Measurements from ENCODE around the gene AMPH. TPM values are rescaled to one million over a fixed set of nuclear protein-coding genes. Genes with fewer than 3 reads are reported as not detected.
A peak's percentile ranks its signal among the peaks of the same experiment; 100 is the strongest.

AMPH gene
- total and polyA plus RNA-seq, 7 experiments from 2014 or later, result 0.11 to 0.28 TPM; not detected in 5

- Histone ChIP-seq H3K9me3 (ENCODE audit: control insufficient read depth in 2 of 3, low read length in 3 of 3) (no peaks in the 10 kb centered on the region), H3K36me3 (ENCODE audit: control insufficient read depth in 2 of 3, insufficient read depth in 3 of 3, low read length in 3 of 3) (no peaks in the 10 kb centered on the region), H3K27me3 (ENCODE audit: control insufficient read depth in 2 of 2, insufficient read depth in 2 of 2, low read length in 2 of 2) (no peaks in the 10 kb centered on the region), H3K4me1 (ENCODE audit: control insufficient read depth in 2 of 2, insufficient read depth in 2 of 2, low read length in 2 of 2) (no peaks in the 10 kb centered on the region), H3K27ac (ENCODE audit: low read depth, low read length) (no peak overlapping the region), H3K4me3 (ENCODE audit: low read length) (no peak overlapping the region)
- intact Hi-C loops (cut with micrococcal nuclease), result no loop called here
- Mint-ChIP-seq H3K9me3 (peaks cover 0 to 2% (median 0%) of the 10 kb centered on the region in 11 donors), H3K4me1 (no peaks in the 10 kb centered on the region), H3K27me3 (peaks cover 20 to 36% (median 24%) of the 10 kb centered on the region in 5 donors), H3K4me3 (no peak overlapping the region), H3K36me3 (no peaks in the 10 kb centered on the region), H3K27ac (no peak overlapping the region)
- ChIA-PET CTCF (interaction anchor here (1.0 to 2.6 kb wide), 4 partner anchors 8 to 260 kb away, joined by 3 to 21 read pairs (median 4); no protein-coding TSS in a partner anchor), POLR2A (interaction anchor here (0.5 kb wide), 1 partner anchor 22 kb away, joined by 4 read pairs; no protein-coding TSS in a partner anchor)
- ATAC-seq (peak; percentile 34), DNase-seq (no peak)
These were observed 27.7 kb upstream of the AMPH start for GRCh38 chr7:38658921-38659320.

- Mint-ChIP-seq H3K9me3 (peaks cover 0 to 1% (median 0%) of the 10 kb centered on the region in 11 donors), H3K27me3 (peaks cover 12 to 27% (median 13%) of the 10 kb centered on the region in 5 donors), H3K27ac (no peak overlapping the region), H3K36me3 (no peaks in the 10 kb centered on the region), H3K4me1 (no peaks in the 10 kb centered on the region), H3K4me3 (no peak overlapping the region)
- POLR2A ChIA-PET, result no interaction called here
- intact Hi-C loops (cut with micrococcal nuclease), result no loop called here
- Histone ChIP-seq H3K4me3 (ENCODE audit: low read length) (no peak overlapping the region), H3K4me1 (ENCODE audit: control insufficient read depth in 2 of 2, insufficient read depth in 2 of 2, low read length in 2 of 2) (no peaks in the 10 kb centered on the region), H3K27ac (ENCODE audit: low read depth, low read length) (no peak overlapping the region), H3K36me3 (ENCODE audit: control insufficient read depth in 2 of 3, insufficient read depth in 3 of 3, low read length in 3 of 3) (no peaks in the 10 kb centered on the region), H3K9me3 (ENCODE audit: control insufficient read depth in 2 of 3, low read length in 3 of 3) (no peaks in the 10 kb centered on the region), H3K27me3 (ENCODE audit: control insufficient read depth in 2 of 2, insufficient read depth in 2 of 2, low read length in 2 of 2) (no peaks in the 10 kb centered on the region)
- ATAC-seq (no peak), DNase-seq (peak in 2 of 9 donors; percentile 2 to 12)
- CTCF ChIA-PET, result interaction anchor here (0.7 to 1.7 kb wide), 3 partner anchors 14 to 258 kb away, joined by 3 to 6 read pairs (median 3); no protein-coding TSS in a partner anchor
These were observed 25.8 kb upstream of the AMPH start for GRCh38 chr7:38656968-38657367.

- CTCF ChIA-PET, result interaction anchor here (0.6 to 1.7 kb wide), 3 partner anchors 145 to 257 kb away, joined by 3 to 6 read pairs (median 4); no protein-coding TSS in a partner anchor
- POLR2A ChIA-PET, result interaction anchor here (0.7 kb wide), 1 partner anchor 217 kb away, joined by 3 read pairs; no protein-coding TSS in a partner anchor
- Histone ChIP-seq H3K27me3 (ENCODE audit: control insufficient read depth in 2 of 2, insufficient read depth in 2 of 2, low read length in 2 of 2) (no peaks in the 10 kb centered on the region), H3K9me3 (ENCODE audit: control insufficient read depth in 2 of 3, low read length in 3 of 3) (no peaks in the 10 kb centered on the region), H3K27ac (ENCODE audit: low read depth, low read length) (no peak overlapping the region), H3K36me3 (ENCODE audit: control insufficient read depth in 2 of 3, insufficient read depth in 3 of 3, low read length in 3 of 3) (no peaks in the 10 kb centered on the region), H3K4me3 (ENCODE audit: low read length) (no peak overlapping the region), H3K4me1 (ENCODE audit: control insufficient read depth in 2 of 2, insufficient read depth in 2 of 2, low read length in 2 of 2) (no peaks in the 10 kb centered on the region)
- Mint-ChIP-seq H3K4me1 (no peaks in the 10 kb centered on the region), H3K36me3 (no peaks in the 10 kb centered on the region), H3K27ac (no peak overlapping the region), H3K9me3 (peaks cover 0 to 1% (median 0%) of the 10 kb centered on the region in 11 donors), H3K4me3 (no peak overlapping the region), H3K27me3 (peaks cover 5 to 18% (median 8%) of the 10 kb centered on the region in 5 donors)
- no peak for DNase-seq
- ATAC-seq, result no peak
- intact Hi-C loops (cut with micrococcal nuclease), result no loop called here
These were observed 24.9 kb upstream of the AMPH start for GRCh38 chr7:38655833-38656774.

- intact Hi-C loops (cut with micrococcal nuclease), result no loop called here
- Histone ChIP-seq H3K27me3 (ENCODE audit: control insufficient read depth in 2 of 2, insufficient read depth in 2 of 2, low read length in 2 of 2) (no peaks in the 10 kb centered on the region), H3K36me3 (ENCODE audit: control insufficient read depth in 2 of 3, insufficient read depth in 3 of 3, low read length in 3 of 3) (no peaks in the 10 kb centered on the region), H3K27ac (ENCODE audit: low read depth, low read length) (no peak overlapping the region), H3K4me3 (ENCODE audit: low read length) (no peak overlapping the region), H3K9me3 (ENCODE audit: control insufficient read depth in 2 of 3, low read length in 3 of 3) (no peaks in the 10 kb centered on the region), H3K4me1 (ENCODE audit: control insufficient read depth in 2 of 2, insufficient read depth in 2 of 2, low read length in 2 of 2) (no peaks in the 10 kb centered on the region)
- H3K27me3 Mint-ChIP-seq, result peaks cover 11 to 48% (median 14%) of the 10 kb centered on the region in 5 donors
- POLR2A ChIA-PET, result no interaction called here
- H3K36me3 Mint-ChIP-seq, result no peaks in the 10 kb centered on the region
- DNase-seq, result no peak
- no peak for ATAC-seq
- H3K4me1 Mint-ChIP-seq, result no peaks in the 10 kb centered on the region
- H3K9me3 Mint-ChIP-seq, result peaks cover 0 to 6% (median 0%) of the 10 kb centered on the region in 11 donors
- CTCF ChIA-PET, result interaction anchor here (0.6 kb wide), 1 partner anchor 23 kb away, joined by 3 read pairs; no protein-coding TSS in a partner anchor
- no peak overlapping the region for H3K27ac Mint-ChIP-seq
- no peak overlapping the region for H3K4me3 Mint-ChIP-seq
These were observed 6.8 kb upstream of the AMPH start for GRCh38 chr7:38637957-38638356.

GRCh38 chr7:38632411-38632810 lies 1.2 kb upstream of the AMPH start:
- POLR2A ChIA-PET, result no interaction called here
- no peak overlapping the region for H3K27ac Mint-ChIP-seq
- H3K4me1 ChIP-seq (ENCODE audit: control insufficient read depth in 2 of 2, insufficient read depth in 2 of 2, low read length in 2 of 2), result no peaks in the 10 kb centered on the region
- peaks cover 42 to 68% (median 46%) of the 10 kb centered on the region in 5 donors for H3K27me3 Mint-ChIP-seq
- no peak for ATAC-seq
- intact Hi-C loops (cut with micrococcal nuclease), result loop anchor here in 1 of 2 donors (1.0 kb wide), 2 partner anchors 208 to 233 kb away; no protein-coding TSS in a partner anchor
- no peaks in the 10 kb centered on the region for H3K9me3 ChIP-seq (ENCODE audit: control insufficient read depth in 2 of 3, low read length in 3 of 3)
- H3K4me3 Mint-ChIP-seq, result peak overlapping the region in 5 of 10 donors; percentile 13 to 76 (median 34)
- no peak for DNase-seq
- no peaks in the 10 kb centered on the region for H3K9me3 Mint-ChIP-seq
- no peaks in the 10 kb centered on the region for H3K36me3 Mint-ChIP-seq
- CTCF ChIA-PET, result interaction anchor here (0.8 to 2.2 kb wide), 3 partner anchors 225 to 235 kb away, joined by 3 to 13 read pairs (median 5); no protein-coding TSS in a partner anchor
- no peaks in the 10 kb centered on the region for H3K27me3 ChIP-seq (ENCODE audit: control insufficient read depth in 2 of 2, insufficient read depth in 2 of 2, low read length in 2 of 2)
- H3K4me3 ChIP-seq (ENCODE audit: low read length), result no peak overlapping the region
- peaks cover 0 to 22% (median 11%) of the 10 kb centered on the region in 7 donors for H3K4me1 Mint-ChIP-seq
- H3K27ac ChIP-seq (ENCODE audit: low read depth, low read length), result no peak overlapping the region
- H3K36me3 ChIP-seq (ENCODE audit: control insufficient read depth in 2 of 3, insufficient read depth in 3 of 3, low read length in 3 of 3), result no peaks in the 10 kb centered on the region

- peaks cover 0 to 2% (median 0%) of the 10 kb centered on the region in 5 donors for H3K36me3 Mint-ChIP-seq
These were observed 1.3 kb downstream of the AMPH start for GRCh38 chr7:38629651-38630510.

More at GRCh38 chr7:38629651-38630510, 1.3 kb downstream of the AMPH start:
- H3K36me3 ChIP-seq (ENCODE audit: control insufficient read depth in 2 of 3, insufficient read depth in 3 of 3, low read length in 3 of 3), result no peaks in the 10 kb centered on the region
- Mint-ChIP-seq H3K4me1 (peaks cover 0 to 22% (median 11%) of the 10 kb centered on the region in 7 donors), H3K9me3 (peaks cover 0 to 17% (median 9%) of the 10 kb centered on the region in 11 donors), H3K27ac (no peak overlapping the region), H3K27me3 (peaks cover 35 to 74% (median 57%) of the 10 kb centered on the region in 5 donors), H3K4me3 (peak overlapping the region; percentile 26 to 82 (median 58))
- ChIA-PET POLR2A (no interaction called here), CTCF (no interaction called here)
- no peaks in the 10 kb centered on the region for H3K4me1 ChIP-seq (ENCODE audit: control insufficient read depth in 2 of 2, insufficient read depth in 2 of 2, low read length in 2 of 2)
- no peak overlapping the region for H3K27ac ChIP-seq (ENCODE audit: low read depth, low read length)
- no peak for DNase-seq
- ATAC-seq, result no peak
- no peaks in the 10 kb centered on the region for H3K27me3 ChIP-seq (ENCODE audit: control insufficient read depth in 2 of 2, insufficient read depth in 2 of 2, low read length in 2 of 2)
- H3K9me3 ChIP-seq (ENCODE audit: control insufficient read depth in 2 of 3, low read length in 3 of 3), result no peaks in the 10 kb centered on the region
- H3K4me3 ChIP-seq (ENCODE audit: low read length), result no peak overlapping the region
- intact Hi-C loops (cut with micrococcal nuclease), result no loop called here
